NOMO-1 treated with dmso at 0.1 percent for 144 hours (cell line): ENCODE data around the gene GPRIN2.
"Not testable (repeated sequence)": the region's sequence is repeated elsewhere in the genome, so short reads cannot be mapped to it uniquely, and the experiment has no call there.

ENCODE experiments used
- DNase-seq: peaks from one replicate; lab custom pipeline; 2025; ENCODE audit not compliant: unreplicated experiment; lab: John Stamatoyannopoulos, UW

Gene GPRIN2

DNA sequence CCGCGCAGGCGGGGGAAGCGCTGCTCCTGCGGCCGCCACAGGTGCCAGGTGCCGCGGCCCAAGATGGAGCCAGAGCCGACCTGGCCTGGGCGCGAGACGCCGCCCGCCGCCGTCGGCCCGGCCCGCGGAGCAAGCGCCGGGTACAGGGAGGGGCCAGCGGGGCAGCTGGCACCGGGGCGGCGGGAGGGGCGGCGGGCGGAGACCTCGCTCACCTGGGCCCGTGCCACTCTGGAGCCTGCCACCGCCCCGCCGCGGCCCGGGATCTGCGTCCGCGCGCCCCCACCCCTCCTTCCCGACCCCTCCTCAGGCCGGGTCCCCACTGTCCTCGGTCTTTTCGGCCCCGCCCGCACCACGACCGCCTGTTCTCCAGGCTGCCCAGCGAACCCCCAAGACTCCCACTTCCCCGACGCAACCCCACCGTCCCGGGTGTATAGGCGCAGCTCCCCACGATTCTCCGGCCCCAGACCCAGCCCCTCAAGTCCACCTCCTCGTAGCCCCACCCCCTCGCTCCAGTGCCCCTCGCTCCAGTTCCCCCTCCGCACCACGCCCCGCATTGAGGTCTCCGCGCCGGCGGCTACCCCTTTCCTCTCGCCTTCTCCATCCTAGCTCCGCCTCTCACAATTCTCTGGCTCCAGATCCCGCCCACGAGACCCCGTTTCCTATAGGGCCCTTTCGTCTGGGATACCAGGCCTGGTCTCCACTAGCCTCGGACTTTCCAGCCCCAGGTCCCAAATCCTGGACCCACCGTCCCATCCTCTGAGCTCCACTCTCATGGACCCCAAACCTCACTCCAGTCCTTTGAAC is at the start of gene GPRIN2:
Gene GPRIN2, minus strand, starts transcription at position 144 of the 804 bp plus-strand sequence. CDS start 5,922 bp downstream, outside the sequence.
- no peak for DNase-seq

DNA sequence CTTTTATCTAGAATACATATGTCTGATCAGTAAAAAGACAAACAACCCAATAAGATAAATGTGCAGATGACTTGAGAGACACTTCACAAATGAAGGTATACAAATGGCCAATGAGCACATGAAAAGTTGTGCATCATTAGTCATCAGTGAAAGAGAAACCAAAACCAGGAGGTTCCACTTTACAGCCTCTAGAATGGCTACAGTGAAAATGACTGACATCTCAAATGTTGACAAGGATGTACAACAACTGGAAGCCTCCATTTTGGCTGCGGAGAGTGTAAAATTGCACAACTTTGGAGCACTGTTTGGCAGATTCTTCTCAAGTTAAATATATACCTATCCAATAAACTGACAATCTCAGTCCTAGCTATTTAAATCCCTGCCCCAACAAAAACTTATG is 44.1 kb upstream of the GPRIN2 start:
- not testable (repeated sequence) for DNase-seq

DNA sequence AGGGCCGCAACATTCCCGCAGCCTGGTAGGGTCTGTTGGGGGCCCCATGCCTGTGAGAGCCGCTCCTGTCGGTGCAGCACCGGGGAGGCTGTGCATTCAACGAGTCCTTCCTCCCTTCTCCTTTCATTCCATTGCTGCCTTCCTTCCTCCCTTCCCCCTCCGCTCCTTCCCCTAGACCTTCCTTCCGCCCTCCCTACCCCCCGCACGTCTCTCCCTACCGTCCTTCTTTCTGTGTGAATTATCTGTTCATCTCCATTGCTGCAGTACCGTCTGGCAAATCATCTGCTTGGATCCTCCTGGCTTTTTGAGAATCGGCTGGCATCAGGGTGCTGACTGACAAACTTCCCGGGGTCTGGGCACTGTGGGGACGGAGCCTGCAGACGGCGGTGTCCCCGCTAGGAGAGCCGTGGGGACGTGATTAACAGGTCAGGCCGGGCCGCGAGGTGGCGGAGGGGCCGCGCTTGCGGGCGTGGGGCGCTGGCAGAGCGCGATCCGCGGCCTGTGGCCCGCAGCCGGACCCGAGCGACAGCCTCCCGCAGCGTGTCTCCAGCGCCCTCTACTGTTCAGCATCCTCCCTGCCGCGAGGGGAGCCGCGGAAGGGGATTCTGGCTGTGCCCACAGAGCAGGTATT is 41.3 kb upstream of the GPRIN2 start:
- DNase-seq = not testable (repeated sequence)

- DNase-seq = not testable (repeated sequence)
Measured at GRCh38 chr10:46596570-46596969, 40.1 kb upstream of the GPRIN2 start.

DNA sequence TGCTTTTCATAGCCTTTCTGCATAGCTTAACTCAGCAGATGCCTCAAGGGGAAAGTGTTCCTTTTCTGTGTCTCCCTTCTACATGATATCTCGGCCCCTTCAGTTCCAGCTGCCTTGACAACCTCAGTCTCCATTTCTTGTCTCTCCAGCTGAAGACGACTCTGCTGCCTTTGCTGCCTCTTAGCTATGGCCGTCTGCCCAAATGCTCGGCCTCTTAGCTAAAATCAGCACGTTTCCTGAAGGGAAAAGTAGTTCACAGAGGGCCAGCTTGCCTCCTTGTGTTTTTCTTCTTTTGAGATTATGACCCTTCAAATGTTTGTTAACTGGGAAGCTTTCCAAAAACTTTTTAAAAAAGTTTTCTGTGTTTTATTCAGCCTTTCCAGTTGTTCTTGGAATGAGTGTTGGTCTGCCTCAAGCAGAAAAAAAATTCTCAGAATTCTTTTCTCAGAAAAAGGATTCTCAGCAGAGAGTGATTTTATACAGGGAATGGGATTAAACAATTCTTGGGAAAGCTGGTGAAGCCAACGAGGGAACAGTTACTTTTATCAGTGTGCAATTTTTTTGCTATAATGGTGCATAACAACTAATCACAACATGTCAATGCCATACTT is 38.1 kb upstream of the GPRIN2 start:
- not testable (repeated sequence) for DNase-seq

DNA sequence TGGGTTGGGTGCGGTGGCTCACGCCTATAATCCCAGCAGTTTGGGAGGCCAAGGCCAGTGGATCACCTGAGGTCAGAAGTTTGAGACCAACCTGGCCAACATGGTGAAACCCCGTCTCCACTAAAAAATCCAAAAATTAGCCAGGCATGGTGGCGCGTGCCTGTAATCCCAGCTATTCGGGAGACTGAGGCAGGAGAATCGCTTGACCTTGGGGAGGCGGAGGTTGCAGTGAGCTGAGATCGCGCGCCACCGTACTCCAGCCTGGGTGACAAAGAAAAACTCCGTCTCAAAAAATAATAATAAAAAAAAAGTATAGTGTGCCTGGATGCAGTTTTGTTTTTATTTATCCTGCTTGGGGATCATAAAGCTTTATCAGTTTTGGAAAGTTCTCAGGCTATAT is 36.8 kb upstream of the GPRIN2 start:
- DNase-seq = not testable (repeated sequence)

GRCh38 chr10:46591053-46591452 is 34.6 kb upstream of the GPRIN2 start:
- not testable (repeated sequence) for DNase-seq

- DNase-seq = not testable (repeated sequence)
Measured at GRCh38 chr10:46589589-46589988, 33.1 kb upstream of the GPRIN2 start.

DNA sequence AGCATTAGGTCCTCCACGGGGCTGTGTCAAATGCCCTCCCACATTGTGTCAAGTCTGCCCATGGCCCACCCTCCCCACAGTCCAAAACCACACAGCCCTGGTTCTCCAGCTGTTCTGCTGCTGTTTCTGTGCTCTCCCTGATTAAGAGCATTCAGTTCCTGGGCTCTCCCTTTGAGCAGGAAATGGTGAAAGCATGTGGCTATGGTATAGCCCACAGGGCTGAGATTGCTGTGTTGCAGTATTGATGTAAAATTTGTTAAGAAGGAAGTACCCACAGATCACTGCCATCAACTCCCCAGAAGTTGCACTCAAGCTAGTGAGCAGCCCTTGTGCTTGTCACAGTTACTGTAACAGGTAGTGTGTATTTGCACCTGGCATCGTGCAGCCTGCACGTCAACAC is 31.8 kb upstream of the GPRIN2 start:
- DNase-seq = not testable (repeated sequence)

- DNase-seq = not testable (repeated sequence)
Measured at GRCh38 chr10:46587546-46587945, 31.1 kb upstream of the GPRIN2 start.

DNA sequence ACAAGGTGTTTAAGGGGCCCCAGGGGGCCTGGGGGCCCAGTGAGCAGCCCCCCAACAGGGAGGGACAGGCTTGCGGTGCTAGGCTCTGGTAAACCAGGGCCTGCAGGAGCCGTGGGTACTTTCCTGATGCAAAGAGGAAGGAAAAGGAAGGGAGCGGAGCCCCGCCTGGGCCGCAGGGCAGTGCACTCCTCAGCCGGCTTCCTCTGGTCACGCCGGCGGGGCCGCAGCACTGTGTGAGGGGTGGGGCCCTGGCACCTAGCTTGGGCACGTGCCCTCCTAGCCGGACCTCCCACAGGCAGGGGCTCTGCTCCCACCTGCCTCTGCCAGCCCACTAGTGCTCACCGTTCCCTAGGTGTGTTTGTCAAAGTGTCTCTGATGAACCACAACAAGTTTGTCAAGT is 28.8 kb upstream of the GPRIN2 start:
- not testable (repeated sequence) for DNase-seq

DNA sequence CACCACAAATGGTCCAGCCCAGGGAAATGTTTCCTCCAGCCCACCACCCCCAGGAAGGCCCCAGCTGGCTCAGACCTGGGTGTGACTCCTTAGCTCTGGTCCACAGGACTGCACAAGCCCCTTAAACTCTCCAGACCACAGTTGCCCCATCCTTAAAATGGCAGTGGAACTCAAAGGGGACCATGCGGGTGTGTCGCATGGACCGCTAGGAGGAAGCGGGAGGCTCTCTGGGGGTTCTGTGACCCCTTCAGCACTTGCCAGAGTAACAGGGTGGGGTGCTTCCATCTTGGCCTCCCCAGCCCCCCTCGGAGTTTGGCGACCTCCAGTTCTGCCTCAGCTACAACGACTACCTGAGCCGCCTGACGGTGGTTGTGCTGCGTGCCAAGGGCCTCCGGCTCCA is 27.7 kb upstream of the GPRIN2 start:
- not testable (repeated sequence) for DNase-seq

DNA sequence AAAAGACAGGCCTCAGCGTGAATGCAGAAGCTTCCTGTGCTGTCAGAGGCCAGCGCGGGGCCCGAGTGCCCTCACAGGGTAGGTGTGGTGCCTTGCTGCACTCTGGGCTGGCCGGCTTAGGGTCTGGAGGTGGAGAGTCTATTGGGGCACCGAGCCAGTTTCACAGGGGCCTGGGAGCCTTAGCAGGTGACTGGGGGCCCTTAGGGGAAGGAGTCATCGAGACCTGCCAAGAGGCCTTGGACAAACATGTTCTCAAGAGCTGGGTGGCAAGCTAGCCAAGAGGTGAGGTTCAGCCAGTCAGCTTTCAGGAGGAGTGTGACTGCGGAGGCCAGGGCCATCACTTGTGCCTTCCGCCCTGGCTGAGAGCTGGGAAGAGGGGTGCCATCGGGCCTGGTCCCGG is 26.1 kb upstream of the GPRIN2 start:
- not testable (repeated sequence) for DNase-seq

- not testable (repeated sequence) for DNase-seq
Measured at GRCh38 chr10:46581997-46582396, 25.5 kb upstream of the GPRIN2 start.

DNA sequence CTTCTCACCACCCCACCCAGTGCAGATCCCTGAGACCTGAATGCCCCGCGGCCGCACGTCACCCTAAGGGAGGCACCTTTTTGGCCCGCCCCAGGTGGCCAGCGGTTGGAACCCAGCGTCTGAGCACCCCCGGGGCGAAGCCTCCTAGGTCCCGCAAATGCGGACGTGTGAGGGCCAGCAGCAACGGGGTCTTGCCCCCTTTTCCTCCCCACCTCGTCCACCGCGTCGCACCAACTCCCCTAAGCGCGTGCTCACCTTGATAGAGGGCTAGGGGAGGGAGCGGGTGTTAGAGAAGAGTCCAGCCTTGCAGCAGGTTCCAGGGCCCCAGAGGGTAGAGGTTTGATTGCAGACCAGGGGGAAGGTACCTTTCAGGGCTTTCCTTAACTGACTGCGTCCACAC is 22.9 kb upstream of the GPRIN2 start:
- DNase-seq = not testable (repeated sequence)

GRCh38 chr10:46578474-46579178 is 22.2 kb upstream of the GPRIN2 start, which contains the start of gene SYT15:
Gene SYT15 (plus strand): TSS chr10:46579128. CDS start chr10:46579169, 41 bp downstream.
- not testable (repeated sequence) for DNase-seq

GRCh38 chr10:46577624-46578473 is 21.4 kb upstream of the GPRIN2 start:
- DNase-seq = not testable (repeated sequence)

DNA sequence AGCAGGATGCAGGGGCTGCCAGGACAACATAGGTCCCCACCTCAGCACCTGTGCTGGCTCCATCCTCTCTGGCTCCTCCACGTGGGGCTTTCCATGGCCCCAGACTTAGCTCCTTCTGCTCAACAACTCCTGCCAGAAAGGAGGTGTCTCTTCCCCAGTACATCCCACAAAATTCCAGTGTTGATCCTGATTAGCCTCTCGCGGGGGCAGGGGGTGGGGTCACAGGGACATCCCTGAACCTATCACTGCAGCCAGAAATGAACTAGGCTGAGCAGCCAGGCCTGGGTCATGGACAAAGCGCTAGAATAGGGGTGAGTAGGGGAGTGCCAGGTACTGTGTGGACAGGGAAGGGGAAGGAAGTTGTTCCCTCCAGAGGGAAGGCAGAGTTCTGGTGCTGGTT is 17.4 kb upstream of the GPRIN2 start:
- DNase-seq = not testable (repeated sequence)

DNA sequence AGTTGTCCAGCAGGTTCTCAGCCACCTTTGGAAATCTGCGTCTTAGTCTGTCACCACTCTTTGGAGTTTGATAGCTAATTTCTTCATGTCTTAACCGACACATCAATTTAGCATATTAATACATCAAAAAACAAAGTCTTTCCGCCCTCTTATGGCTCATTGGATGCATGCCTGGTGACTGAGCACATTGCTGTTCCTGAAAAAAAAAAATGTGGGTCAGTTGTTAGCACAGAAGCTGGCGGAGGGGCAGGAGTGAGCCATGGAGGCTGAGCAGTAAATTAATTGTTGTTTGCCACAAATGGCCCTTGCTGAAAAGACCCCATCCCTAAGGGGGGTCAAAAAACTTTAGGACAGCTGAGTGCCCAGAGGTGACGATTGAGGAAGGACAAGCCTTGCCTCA is 16.9 kb upstream of the GPRIN2 start:
- not testable (repeated sequence) for DNase-seq

- not testable (repeated sequence) for DNase-seq
Measured at GRCh38 chr10:46572765-46573164, 16.3 kb upstream of the GPRIN2 start.
